ENCODE results near the gene ZFYVE9. TPM values are rescaled to one million over a fixed set of nuclear protein-coding genes. Genes with fewer than 3 reads are reported as not detected.

ZFYVE9 gene
- polyA plus RNA-seq, 1 donor from 2014 or later = 18.1 TPM

DNA sequence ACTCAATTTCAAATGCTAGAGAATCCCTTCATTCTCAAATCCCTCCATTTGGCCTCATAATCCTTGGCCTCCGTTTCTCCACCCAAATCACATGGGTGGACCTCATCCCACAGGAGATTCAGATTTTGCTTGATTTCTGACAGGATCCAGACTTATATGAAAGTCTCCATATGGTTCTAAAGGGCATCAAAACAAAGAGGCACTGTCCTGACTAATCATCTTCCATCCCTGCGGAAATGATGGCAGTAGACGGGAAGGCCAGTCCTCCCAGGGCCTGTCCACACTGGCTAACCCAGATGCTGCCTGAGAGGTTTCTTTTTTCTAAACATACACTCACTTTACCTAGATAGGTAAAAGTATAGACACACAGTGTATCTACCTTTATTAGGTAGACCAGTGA is 243.5 kb downstream of the ZFYVE9 start:
- Histone ChIP-seq H3K9me2 (ENCODE audit: insufficient read depth, low read length) (no peaks in the 10 kb centered on the region), H3K27ac (ENCODE audit: low read length) (no peak overlapping the region), H3F3A (ENCODE audit: insufficient read depth, low read length, poor library complexity, severe bottlenecking) (no peaks in the 10 kb centered on the region), H2AFZ (ENCODE audit: low read depth, low read length) (no peak overlapping the region), H3K79me2 (replicated peaks; ENCODE audit: insufficient read depth, low read length) (no peaks in the 10 kb centered on the region), H3K9me3 (ENCODE audit: low read length) (no peaks in the 10 kb centered on the region), H4K20me1 (ENCODE audit: insufficient read depth) (no peaks in the 10 kb centered on the region), H3K4me2 (ENCODE audit: low read length) (no peak overlapping the region), H3K4me3 (ENCODE audit: low read length) (no peak overlapping the region), H3K36me3 (ENCODE audit: insufficient read depth, low read length) (no peaks in the 10 kb centered on the region), H3K27me3 (ENCODE audit: insufficient read depth, low read depth, low read length) (no peaks in the 10 kb centered on the region), H3K9ac (ENCODE audit: low read length) (no peak overlapping the region)
- no peak for TF ChIP-seq MXI1 (conservative IDR thresholded peaks at IDR 0.05; ENCODE audit: poor library complexity, severe bottlenecking)
- TF ChIP-seq SMC3 (conservative IDR thresholded peaks at IDR 0.05; ENCODE audit: poor library complexity) = no peak
- no peak for TF ChIP-seq RAD21 (conservative IDR thresholded peaks at IDR 0.05)
- no peak for TF ChIP-seq EP300 (conservative IDR thresholded peaks at IDR 0.05; ENCODE audit: poor library complexity, severe bottlenecking)
- no peak for TF ChIP-seq POLR2AphosphoS5 (IDR thresholded peaks at IDR 0.05)
- TF ChIP-seq, protein P1, sequence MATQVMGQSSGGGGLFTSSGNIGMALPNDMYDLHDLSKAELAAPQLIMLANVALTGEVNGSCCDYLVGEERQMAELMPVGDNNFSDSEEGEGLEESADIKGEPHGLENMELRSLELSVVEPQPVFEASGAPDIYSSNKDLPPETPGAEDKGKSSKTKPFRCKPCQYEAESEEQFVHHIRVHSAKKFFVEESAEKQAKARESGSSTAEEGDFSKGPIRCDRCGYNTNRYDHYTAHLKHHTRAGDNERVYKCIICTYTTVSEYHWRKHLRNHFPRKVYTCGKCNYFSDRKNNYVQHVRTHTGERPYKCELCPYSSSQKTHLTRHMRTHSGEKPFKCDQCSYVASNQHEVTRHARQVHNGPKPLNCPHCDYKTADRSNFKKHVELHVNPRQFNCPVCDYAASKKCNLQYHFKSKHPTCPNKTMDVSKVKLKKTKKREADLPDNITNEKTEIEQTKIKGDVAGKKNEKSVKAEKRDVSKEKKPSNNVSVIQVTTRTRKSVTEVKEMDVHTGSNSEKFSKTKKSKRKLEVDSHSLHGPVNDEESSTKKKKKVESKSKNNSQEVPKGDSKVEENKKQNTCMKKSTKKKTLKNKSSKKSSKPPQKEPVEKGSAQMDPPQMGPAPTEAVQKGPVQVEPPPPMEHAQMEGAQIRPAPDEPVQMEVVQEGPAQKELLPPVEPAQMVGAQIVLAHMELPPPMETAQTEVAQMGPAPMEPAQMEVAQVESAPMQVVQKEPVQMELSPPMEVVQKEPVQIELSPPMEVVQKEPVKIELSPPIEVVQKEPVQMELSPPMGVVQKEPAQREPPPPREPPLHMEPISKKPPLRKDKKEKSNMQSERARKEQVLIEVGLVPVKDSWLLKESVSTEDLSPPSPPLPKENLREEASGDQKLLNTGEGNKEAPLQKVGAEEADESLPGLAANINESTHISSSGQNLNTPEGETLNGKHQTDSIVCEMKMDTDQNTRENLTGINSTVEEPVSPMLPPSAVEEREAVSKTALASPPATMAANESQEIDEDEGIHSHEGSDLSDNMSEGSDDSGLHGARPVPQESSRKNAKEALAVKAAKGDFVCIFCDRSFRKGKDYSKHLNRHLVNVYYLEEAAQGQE (IDR thresholded peaks at IDR 0.05; ENCODE audit: borderline replicate concordance) = no peak
- TF ChIP-seq, protein P2, sequence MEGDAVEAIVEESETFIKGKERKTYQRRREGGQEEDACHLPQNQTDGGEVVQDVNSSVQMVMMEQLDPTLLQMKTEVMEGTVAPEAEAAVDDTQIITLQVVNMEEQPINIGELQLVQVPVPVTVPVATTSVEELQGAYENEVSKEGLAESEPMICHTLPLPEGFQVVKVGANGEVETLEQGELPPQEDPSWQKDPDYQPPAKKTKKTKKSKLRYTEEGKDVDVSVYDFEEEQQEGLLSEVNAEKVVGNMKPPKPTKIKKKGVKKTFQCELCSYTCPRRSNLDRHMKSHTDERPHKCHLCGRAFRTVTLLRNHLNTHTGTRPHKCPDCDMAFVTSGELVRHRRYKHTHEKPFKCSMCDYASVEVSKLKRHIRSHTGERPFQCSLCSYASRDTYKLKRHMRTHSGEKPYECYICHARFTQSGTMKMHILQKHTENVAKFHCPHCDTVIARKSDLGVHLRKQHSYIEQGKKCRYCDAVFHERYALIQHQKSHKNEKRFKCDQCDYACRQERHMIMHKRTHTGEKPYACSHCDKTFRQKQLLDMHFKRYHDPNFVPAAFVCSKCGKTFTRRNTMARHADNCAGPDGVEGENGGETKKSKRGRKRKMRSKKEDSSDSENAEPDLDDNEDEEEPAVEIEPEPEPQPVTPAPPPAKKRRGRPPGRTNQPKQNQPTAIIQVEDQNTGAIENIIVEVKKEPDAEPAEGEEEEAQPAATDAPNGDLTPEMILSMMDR (IDR thresholded peaks at IDR 0.05; ENCODE audit: poor library complexity, severe bottlenecking) = no peak
- no peak for TF ChIP-seq TAF1 (IDR thresholded peaks at IDR 0.05; ENCODE audit: low read depth)
- TF ChIP-seq EZH2 (IDR thresholded peaks at IDR 0.05; ENCODE audit: borderline replicate concordance, insufficient read depth, low read length, poor library complexity, severe bottlenecking) = no peak

DNA sequence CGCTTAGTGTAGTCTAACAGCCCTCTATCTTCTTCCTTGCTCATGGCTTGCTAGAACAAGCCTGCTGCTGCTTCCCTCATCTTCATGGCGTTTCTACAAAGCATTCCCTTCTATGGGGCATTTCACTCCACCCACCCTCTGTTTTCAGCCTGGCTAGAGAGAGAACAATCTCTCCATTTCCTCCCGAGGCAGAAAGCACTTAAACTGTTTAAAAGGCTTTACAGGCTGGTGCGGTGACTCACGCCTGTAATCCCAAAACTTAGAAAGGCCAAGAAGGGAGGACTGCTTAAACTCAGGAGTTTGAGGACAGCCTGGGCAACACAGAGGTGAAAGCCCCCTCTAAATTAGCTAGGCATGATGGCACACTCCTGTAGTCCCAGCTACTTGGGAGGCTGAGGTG is 244.6 kb downstream of the ZFYVE9 start:
- no peaks in the 10 kb centered on the region for H3K9me2 ChIP-seq (ENCODE audit: insufficient read depth, low read length)
- H3K4me2 ChIP-seq (ENCODE audit: low read length) = no peak overlapping the region
- no peaks in the 10 kb centered on the region for H3K27me3 ChIP-seq (ENCODE audit: insufficient read depth, low read depth, low read length)
- no peaks in the 10 kb centered on the region for H4K20me1 ChIP-seq (ENCODE audit: insufficient read depth)
- no peak overlapping the region for H3K9ac ChIP-seq (ENCODE audit: low read length)
- H3K36me3 ChIP-seq (ENCODE audit: insufficient read depth, low read length) = no peaks in the 10 kb centered on the region
- H3K27ac ChIP-seq (ENCODE audit: low read length) = no peak overlapping the region
- H3K9me3 ChIP-seq (ENCODE audit: low read length) = no peaks in the 10 kb centered on the region
- no peak overlapping the region for H3K4me3 ChIP-seq (ENCODE audit: low read length)
- H2AFZ ChIP-seq (ENCODE audit: low read depth, low read length) = no peak overlapping the region
- TF ChIP-seq POLR2AphosphoS5 (IDR thresholded peaks at IDR 0.05) (no peak), EZH2 (IDR thresholded peaks at IDR 0.05; ENCODE audit: borderline replicate concordance, insufficient read depth, low read length, poor library complexity, severe bottlenecking) (no peak), EP300 (conservative IDR thresholded peaks at IDR 0.05; ENCODE audit: poor library complexity, severe bottlenecking) (no peak), SMC3 (conservative IDR thresholded peaks at IDR 0.05; ENCODE audit: poor library complexity) (no peak), MXI1 (conservative IDR thresholded peaks at IDR 0.05; ENCODE audit: poor library complexity, severe bottlenecking) (no peak), RAD21 (conservative IDR thresholded peaks at IDR 0.05) (no peak), TAF1 (IDR thresholded peaks at IDR 0.05; ENCODE audit: low read depth) (no peak)
- TF ChIP-seq, protein P2 (IDR thresholded peaks at IDR 0.05; ENCODE audit: poor library complexity, severe bottlenecking) = no peak
- TF ChIP-seq, protein P1 (IDR thresholded peaks at IDR 0.05; ENCODE audit: borderline replicate concordance) = no peak
- H3F3A ChIP-seq (ENCODE audit: insufficient read depth, low read length, poor library complexity, severe bottlenecking) = no peaks in the 10 kb centered on the region
- no peaks in the 10 kb centered on the region for H3K79me2 ChIP-seq (replicated peaks; ENCODE audit: insufficient read depth, low read length)
